ENCODE results near the gene KCNH4.
A peak's percentile ranks its signal among the peaks of the same experiment; 100 is the strongest.
"Not testable (repeated sequence)": the region's sequence is repeated elsewhere in the genome, so short reads cannot be mapped to it uniquely, and the experiment has no call there.

The KCNH4 gene

GRCh38 chr17:42180922-42181850 lies at the start of gene KCNH4:
TSS of gene KCNH4 (minus strand) at chr17:42181142. CDS start at chr17:42180945, 197 bp downstream.
- Histone ChIP-seq H3K27ac (ENCODE audit: low read depth, low read length) (no peak within 1 kb of the TSS), H3K36me3 (ENCODE audit: insufficient read depth, low read length) (no peaks in the 10 kb centered on the region), H3K79me2 (ENCODE audit: control insufficient read depth, insufficient read depth, low read length, unreplicated experiment) (no peaks in the 10 kb centered on the region), H3K27me3 (ENCODE audit: insufficient read depth, low read length) (peaks cover 27% of the 10 kb centered on the region), H3K4me3 (ENCODE audit: low read depth, low read length) (peak within 1 kb of the TSS; percentile 70), H2AFZ (ENCODE audit: low read length, unreplicated experiment) (no peak within 1 kb of the TSS), H3K4me1 (ENCODE audit: control insufficient read depth, insufficient read depth, low read length, unreplicated experiment) (peaks cover 18% of the 10 kb centered on the region)

- no peaks in the 10 kb centered on the region for H3K79me2 ChIP-seq (ENCODE audit: control insufficient read depth, insufficient read depth, low read length, unreplicated experiment)
- H2AFZ ChIP-seq (ENCODE audit: low read length, unreplicated experiment): no peak overlapping the region
- peaks cover 12% of the 10 kb centered on the region for H3K4me1 ChIP-seq (ENCODE audit: control insufficient read depth, insufficient read depth, low read length, unreplicated experiment)
- no peak overlapping the region for H3K4me3 ChIP-seq (ENCODE audit: low read depth, low read length)
- no peaks in the 10 kb centered on the region for H3K27me3 ChIP-seq (ENCODE audit: insufficient read depth, low read length)
- no peaks in the 10 kb centered on the region for H3K36me3 ChIP-seq (ENCODE audit: insufficient read depth, low read length)
- H3K27ac ChIP-seq (ENCODE audit: low read depth, low read length): no peak overlapping the region
Measured at GRCh38 chr17:42230225-42230624, 49.3 kb upstream of the KCNH4 start.

GRCh38 chr17:42227849-42228700 lies 47.1 kb upstream of the KCNH4 start:
- peaks cover 12% of the 10 kb centered on the region for H3K4me1 ChIP-seq (ENCODE audit: control insufficient read depth, insufficient read depth, low read length, unreplicated experiment)
- H2AFZ ChIP-seq (ENCODE audit: low read length, unreplicated experiment): no peak overlapping the region
- no peaks in the 10 kb centered on the region for H3K27me3 ChIP-seq (ENCODE audit: insufficient read depth, low read length)
- peak overlapping the region; percentile 10; the same call in 1 of the 2 replicates for H3K27ac ChIP-seq (ENCODE audit: low read depth, low read length)
- no peak overlapping the region for H3K4me3 ChIP-seq (ENCODE audit: low read depth, low read length)
- no peaks in the 10 kb centered on the region for H3K79me2 ChIP-seq (ENCODE audit: control insufficient read depth, insufficient read depth, low read length, unreplicated experiment)
- no peaks in the 10 kb centered on the region for H3K36me3 ChIP-seq (ENCODE audit: insufficient read depth, low read length)

GRCh38 chr17:42225646-42226045 lies 44.7 kb upstream of the KCNH4 start:
- Histone ChIP-seq H3K36me3 (ENCODE audit: insufficient read depth, low read length) (no peaks in the 10 kb centered on the region), H3K4me1 (ENCODE audit: control insufficient read depth, insufficient read depth, low read length, unreplicated experiment) (peaks cover 12% of the 10 kb centered on the region), H3K4me3 (ENCODE audit: low read depth, low read length) (no peak overlapping the region), H2AFZ (ENCODE audit: low read length, unreplicated experiment) (no peak overlapping the region), H3K79me2 (ENCODE audit: control insufficient read depth, insufficient read depth, low read length, unreplicated experiment) (no peaks in the 10 kb centered on the region), H3K27ac (ENCODE audit: low read depth, low read length) (no peak overlapping the region), H3K27me3 (ENCODE audit: insufficient read depth, low read length) (no peaks in the 10 kb centered on the region)

- no peak overlapping the region for H2AFZ ChIP-seq (ENCODE audit: low read length, unreplicated experiment)
- no peaks in the 10 kb centered on the region for H3K36me3 ChIP-seq (ENCODE audit: insufficient read depth, low read length)
- H3K79me2 ChIP-seq (ENCODE audit: control insufficient read depth, insufficient read depth, low read length, unreplicated experiment): no peaks in the 10 kb centered on the region
- H3K4me1 ChIP-seq (ENCODE audit: control insufficient read depth, insufficient read depth, low read length, unreplicated experiment): peaks cover 12% of the 10 kb centered on the region
- no peak overlapping the region for H3K27ac ChIP-seq (ENCODE audit: low read depth, low read length)
- no peaks in the 10 kb centered on the region for H3K27me3 ChIP-seq (ENCODE audit: insufficient read depth, low read length)
- no peak overlapping the region for H3K4me3 ChIP-seq (ENCODE audit: low read depth, low read length)
Measured at GRCh38 chr17:42224651-42225050, 43.7 kb upstream of the KCNH4 start.

- peaks cover 3% of the 10 kb centered on the region for H3K4me1 ChIP-seq (ENCODE audit: control insufficient read depth, insufficient read depth, low read length, unreplicated experiment)
- no peak overlapping the region for H2AFZ ChIP-seq (ENCODE audit: low read length, unreplicated experiment)
- H3K36me3 ChIP-seq (ENCODE audit: insufficient read depth, low read length): no peaks in the 10 kb centered on the region
- H3K27ac ChIP-seq (ENCODE audit: low read depth, low read length): no peak overlapping the region
- H3K79me2 ChIP-seq (ENCODE audit: control insufficient read depth, insufficient read depth, low read length, unreplicated experiment): no peaks in the 10 kb centered on the region
- H3K27me3 ChIP-seq (ENCODE audit: insufficient read depth, low read length): no peaks in the 10 kb centered on the region
- H3K4me3 ChIP-seq (ENCODE audit: low read depth, low read length): no peak overlapping the region
Measured at GRCh38 chr17:42221886-42222745, 41.2 kb upstream of the KCNH4 start.

- H2AFZ ChIP-seq (ENCODE audit: low read length, unreplicated experiment); H3K4me1 ChIP-seq (ENCODE audit: control insufficient read depth, insufficient read depth, low read length, unreplicated experiment); H3K36me3 ChIP-seq (ENCODE audit: insufficient read depth, low read length); H3K79me2 ChIP-seq (ENCODE audit: control insufficient read depth, insufficient read depth, low read length, unreplicated experiment); H3K27ac ChIP-seq (ENCODE audit: low read depth, low read length); H3K4me3 ChIP-seq (ENCODE audit: low read depth, low read length); H3K27me3 ChIP-seq (ENCODE audit: insufficient read depth, low read length): not testable (repeated sequence)
Measured at GRCh38 chr17:42219280-42219679, 38.3 kb upstream of the KCNH4 start.

GRCh38 chr17:42214156-42214555 lies 33.2 kb upstream of the KCNH4 start:
- H3K36me3 ChIP-seq (ENCODE audit: insufficient read depth, low read length): peaks cover 10% of the 10 kb centered on the region; the same call in 1 of the 2 replicates
- H3K4me3 ChIP-seq (ENCODE audit: low read depth, low read length): no peak overlapping the region
- H3K4me1 ChIP-seq (ENCODE audit: control insufficient read depth, insufficient read depth, low read length, unreplicated experiment): no peaks in the 10 kb centered on the region
- H3K79me2 ChIP-seq (ENCODE audit: control insufficient read depth, insufficient read depth, low read length, unreplicated experiment): no peaks in the 10 kb centered on the region
- H2AFZ ChIP-seq (ENCODE audit: low read length, unreplicated experiment): no peak overlapping the region
- no peaks in the 10 kb centered on the region for H3K27me3 ChIP-seq (ENCODE audit: insufficient read depth, low read length)
- no peak overlapping the region for H3K27ac ChIP-seq (ENCODE audit: low read depth, low read length)

- Histone ChIP-seq H3K27me3 (ENCODE audit: insufficient read depth, low read length) (no peaks in the 10 kb centered on the region), H3K4me3 (ENCODE audit: low read depth, low read length) (no peak overlapping the region), H3K27ac (ENCODE audit: low read depth, low read length) (no peak overlapping the region), H2AFZ (ENCODE audit: low read length, unreplicated experiment) (no peak overlapping the region), H3K36me3 (ENCODE audit: insufficient read depth, low read length) (peaks cover 10% of the 10 kb centered on the region; the same call in 1 of the 2 replicates), H3K4me1 (ENCODE audit: control insufficient read depth, insufficient read depth, low read length, unreplicated experiment) (no peaks in the 10 kb centered on the region), H3K79me2 (ENCODE audit: control insufficient read depth, insufficient read depth, low read length, unreplicated experiment) (no peaks in the 10 kb centered on the region)
Measured at GRCh38 chr17:42212382-42212781, 31.4 kb upstream of the KCNH4 start.

GRCh38 chr17:42211921-42212341 lies 31.0 kb upstream of the KCNH4 start:
- not testable (repeated sequence) for H3K79me2 ChIP-seq (ENCODE audit: control insufficient read depth, insufficient read depth, low read length, unreplicated experiment); H3K27me3 ChIP-seq (ENCODE audit: insufficient read depth, low read length); H3K4me1 ChIP-seq (ENCODE audit: control insufficient read depth, insufficient read depth, low read length, unreplicated experiment); H2AFZ ChIP-seq (ENCODE audit: low read length, unreplicated experiment); H3K4me3 ChIP-seq (ENCODE audit: low read depth, low read length); H3K27ac ChIP-seq (ENCODE audit: low read depth, low read length)
- peaks cover 10% of the 10 kb centered on the region; the same call in 1 of the 2 replicates for H3K36me3 ChIP-seq (ENCODE audit: insufficient read depth, low read length)

All from ACC112 (cell line).